Rectal smooth muscle tissue (tissue), 1 donor: ENCODE results near the gene C19orf44.
"Not testable (repeated sequence)": the region's sequence is repeated elsewhere in the genome, so short reads cannot be mapped to it uniquely, and the experiment has no call there.

ENCODE experiments used
- H3K27ac ChIP-seq: one replicate; pipeline ENCODE4 v1.7.0; 2013; ENCODE audit warnings: low read depth, low read length, inconsistent platforms
- H3K27me3 ChIP-seq: one replicate; pipeline ENCODE4 v1.7.0; 2013; ENCODE audit warnings: low read length; ENCODE audit not compliant: control insufficient read depth, insufficient read depth
- H3K36me3 ChIP-seq: one replicate; pipeline ENCODE4 v1.7.0; 2013; ENCODE audit warnings: low read length; ENCODE audit not compliant: control insufficient read depth, insufficient read depth
- H3K4me1 ChIP-seq: one replicate; pipeline ENCODE4 v1.7.0; 2013; ENCODE audit warnings: low read length; ENCODE audit not compliant: control insufficient read depth, insufficient read depth
- H3K4me3 ChIP-seq: one replicate; pipeline ENCODE4 v1.7.0; 2013; ENCODE audit warnings: low read length
- H3K9ac ChIP-seq: one replicate; pipeline ENCODE4 v1.7.0; 2013; ENCODE audit warnings: low read length

Gene C19orf44

DNA sequence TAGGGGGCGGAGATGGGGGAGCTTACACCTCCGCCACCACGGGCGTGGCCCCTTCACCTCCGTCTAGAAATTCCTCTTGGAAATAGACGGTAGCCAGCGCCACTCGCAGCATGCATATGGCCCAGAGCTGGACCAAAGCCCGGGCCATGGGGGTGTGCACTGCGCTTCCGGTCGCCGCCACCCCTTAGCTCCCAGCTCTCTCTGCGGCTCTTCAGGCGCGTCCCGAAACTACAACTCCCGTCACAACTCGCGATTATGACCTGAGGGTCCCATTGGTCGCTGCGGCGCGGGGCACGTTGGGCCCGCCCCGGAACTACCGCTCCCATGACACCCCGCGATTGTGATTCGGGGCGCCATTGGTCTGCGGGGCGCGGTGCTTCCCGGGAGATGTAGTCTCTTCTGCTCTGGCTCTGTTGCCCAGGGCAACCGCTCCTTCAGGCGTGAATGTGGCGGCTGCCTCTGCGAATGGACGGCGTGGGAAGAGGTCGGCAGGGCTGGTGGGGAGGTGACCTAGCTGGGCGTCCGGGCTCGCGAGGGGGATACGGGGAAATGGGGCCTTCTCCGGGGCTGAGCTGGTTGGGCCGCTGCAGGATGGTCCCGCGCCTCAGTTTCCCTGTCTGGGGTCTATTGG, at the start of gene C19orf44, which contains the start of gene CALR3:
C19orf44 (plus strand) TSS at position 413 of the 631 bp plus-strand sequence. CDS start 4,399 bp downstream, outside the sequence.
CALR3 (minus strand) TSS at position 186 of the 631 bp plus-strand sequence; CDS start at position 148, 38 bp downstream.
- Histone ChIP-seq H3K4me1 (no peaks in the 10 kb centered on the region), H3K4me3 (peak within 1 kb of the TSS; percentile 92), H3K27me3 (no peaks in the 10 kb centered on the region), H3K27ac (peak within 1 kb of the TSS; percentile 77), H3K9ac (peak within 1 kb of the TSS; percentile 40), H3K36me3 (peaks cover 2% of the 10 kb centered on the region)

GRCh38 chr19:16446724-16447368, 49.3 kb upstream of the C19orf44 start:
- Histone ChIP-seq H3K36me3 (no peaks in the 10 kb centered on the region), H3K27me3 (no peaks in the 10 kb centered on the region), H3K9ac (no peak overlapping the region), H3K27ac (no peak overlapping the region), H3K4me1 (peaks cover 11% of the 10 kb centered on the region), H3K4me3 (no peak overlapping the region)

- H3K27me3 ChIP-seq, H3K36me3 ChIP-seq, H3K4me1 ChIP-seq, H3K4me3 ChIP-seq, H3K9ac ChIP-seq, H3K27ac ChIP-seq: not testable (repeated sequence)
Measured at GRCh38 chr19:16448872-16449271, 47.3 kb upstream of the C19orf44 start.

GRCh38 chr19:16449330-16449961, 46.7 kb upstream of the C19orf44 start:
- Histone ChIP-seq H3K27ac (no peak overlapping the region), H3K4me1 (peaks cover 3% of the 10 kb centered on the region)

GRCh38 chr19:16452325-16452724, 43.9 kb upstream of the C19orf44 start:
- no peak overlapping the region for H3K4me3 ChIP-seq
- H3K4me1 ChIP-seq: peaks cover 7% of the 10 kb centered on the region
- H3K9ac ChIP-seq: no peak overlapping the region
- no peaks in the 10 kb centered on the region for H3K27me3 ChIP-seq
- no peak overlapping the region for H3K27ac ChIP-seq
- no peaks in the 10 kb centered on the region for H3K36me3 ChIP-seq

More at GRCh38 chr19:16449330-16449961, 46.7 kb upstream of the C19orf44 start:
- Histone ChIP-seq H3K4me3 (no peak overlapping the region), H3K27me3 (no peaks in the 10 kb centered on the region), H3K9ac (no peak overlapping the region), H3K36me3 (no peaks in the 10 kb centered on the region)

GRCh38 chr19:16454351-16454918, 41.8 kb upstream of the C19orf44 start:
- no peak overlapping the region for H3K27ac ChIP-seq
- no peak overlapping the region for H3K4me3 ChIP-seq
- H3K36me3 ChIP-seq: no peaks in the 10 kb centered on the region
- H3K9ac ChIP-seq: no peak overlapping the region
- H3K27me3 ChIP-seq: no peaks in the 10 kb centered on the region
- peaks cover 12% of the 10 kb centered on the region for H3K4me1 ChIP-seq

DNA sequence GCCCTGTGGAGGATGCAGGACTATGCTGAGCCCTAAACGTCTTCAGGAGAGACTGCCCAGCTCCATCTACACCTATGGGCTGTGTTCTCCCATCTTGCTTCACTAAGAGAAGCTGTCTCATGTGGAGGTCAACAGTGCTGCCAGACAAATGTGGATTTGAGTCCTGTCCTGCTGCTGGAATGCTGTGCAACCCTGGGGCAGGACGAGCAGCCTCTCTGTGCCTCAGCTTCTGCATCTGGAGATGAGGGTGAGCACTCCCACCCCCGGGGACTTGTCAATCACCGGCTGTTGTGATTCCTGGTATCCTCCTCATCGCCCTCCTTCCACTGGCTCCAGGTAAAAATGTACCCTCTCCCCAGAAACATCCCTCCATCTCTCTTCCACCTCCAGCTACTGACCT, 40.7 kb upstream of the C19orf44 start:
- Histone ChIP-seq H3K27ac (no peak overlapping the region), H3K36me3 (no peaks in the 10 kb centered on the region), H3K9ac (no peak overlapping the region), H3K4me1 (peaks cover 12% of the 10 kb centered on the region), H3K27me3 (no peaks in the 10 kb centered on the region), H3K4me3 (no peak overlapping the region)

DNA sequence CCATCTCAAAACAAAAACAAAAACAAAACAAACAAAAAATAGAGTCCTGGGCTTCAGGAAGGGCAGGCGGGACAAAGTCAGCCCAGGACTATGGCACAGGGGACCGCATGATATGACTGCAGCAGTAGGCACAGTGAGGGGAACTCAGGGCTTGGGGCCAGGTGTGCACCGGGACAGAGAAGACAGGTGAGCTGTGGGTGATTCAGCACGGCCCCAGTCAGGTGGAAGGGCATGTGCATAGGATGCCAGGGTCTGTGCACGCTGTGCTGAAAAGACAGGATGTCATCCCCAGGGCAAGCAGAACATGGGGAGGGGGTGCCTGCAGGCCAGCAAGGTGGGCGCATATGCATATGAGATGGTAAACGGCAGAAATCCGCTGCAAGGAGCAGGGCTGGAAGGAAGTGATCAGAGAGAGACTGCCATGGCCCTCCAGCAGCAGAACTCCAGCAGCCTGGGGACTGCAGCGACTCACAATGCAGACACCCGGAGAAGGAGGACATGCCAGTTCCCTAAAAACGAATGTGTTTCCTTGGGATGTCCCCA, 39.5 kb upstream of the C19orf44 start:
- Histone ChIP-seq H3K9ac (no peak overlapping the region), H3K36me3 (no peaks in the 10 kb centered on the region), H3K27me3 (no peaks in the 10 kb centered on the region), H3K4me1 (peaks cover 12% of the 10 kb centered on the region), H3K4me3 (peak overlapping the region; percentile 1), H3K27ac (no peak overlapping the region)

DNA sequence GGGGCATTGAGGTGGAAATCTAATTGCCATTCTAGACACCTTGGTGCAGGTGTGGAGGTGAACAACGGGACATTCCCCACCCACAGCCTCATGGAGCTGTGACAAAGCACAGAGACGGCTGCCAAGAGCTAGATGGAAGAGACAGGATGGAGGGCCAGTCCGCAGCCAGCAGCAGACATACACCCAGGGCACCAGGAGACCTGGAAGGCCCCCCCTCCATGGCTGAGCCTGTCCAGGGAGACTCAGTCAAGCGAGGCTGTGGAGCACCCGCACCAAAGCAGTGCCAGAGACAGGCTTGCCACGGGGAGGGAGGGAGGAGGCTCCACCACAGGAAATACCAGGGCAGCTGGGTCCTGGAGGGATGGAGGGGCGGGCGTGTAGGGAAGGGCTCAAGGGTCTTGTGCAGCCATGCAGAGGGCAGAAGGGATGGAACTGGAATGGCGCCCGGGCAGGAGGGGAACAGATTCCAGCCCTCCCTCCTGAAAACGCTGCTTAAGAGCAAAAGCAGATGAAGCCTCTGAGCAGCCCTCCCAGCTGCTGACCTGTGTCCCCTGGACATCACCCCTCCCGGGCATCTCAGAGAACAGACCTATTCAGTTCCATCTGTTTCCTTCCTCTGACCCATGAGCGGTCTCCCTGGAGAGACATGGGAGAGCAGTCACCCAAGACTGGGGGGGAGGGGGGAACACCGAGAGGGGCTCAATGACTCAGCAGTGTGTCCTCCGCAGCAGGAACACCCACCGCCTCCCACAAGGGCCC, 38.8 kb upstream of the C19orf44 start:
- Histone ChIP-seq H3K4me1 (peaks cover 12% of the 10 kb centered on the region), H3K27me3 (no peaks in the 10 kb centered on the region), H3K4me3 (peak overlapping the region; percentile 1), H3K9ac (no peak overlapping the region), H3K27ac (peak overlapping the region; percentile 5), H3K36me3 (no peaks in the 10 kb centered on the region)

- Histone ChIP-seq H3K4me3 (no peak overlapping the region), H3K27me3 (no peaks in the 10 kb centered on the region), H3K4me1 (peaks cover 12% of the 10 kb centered on the region), H3K36me3 (no peaks in the 10 kb centered on the region), H3K9ac (no peak overlapping the region), H3K27ac (no peak overlapping the region)
Measured at GRCh38 chr19:16457954-16458331, 38.3 kb upstream of the C19orf44 start.

DNA sequence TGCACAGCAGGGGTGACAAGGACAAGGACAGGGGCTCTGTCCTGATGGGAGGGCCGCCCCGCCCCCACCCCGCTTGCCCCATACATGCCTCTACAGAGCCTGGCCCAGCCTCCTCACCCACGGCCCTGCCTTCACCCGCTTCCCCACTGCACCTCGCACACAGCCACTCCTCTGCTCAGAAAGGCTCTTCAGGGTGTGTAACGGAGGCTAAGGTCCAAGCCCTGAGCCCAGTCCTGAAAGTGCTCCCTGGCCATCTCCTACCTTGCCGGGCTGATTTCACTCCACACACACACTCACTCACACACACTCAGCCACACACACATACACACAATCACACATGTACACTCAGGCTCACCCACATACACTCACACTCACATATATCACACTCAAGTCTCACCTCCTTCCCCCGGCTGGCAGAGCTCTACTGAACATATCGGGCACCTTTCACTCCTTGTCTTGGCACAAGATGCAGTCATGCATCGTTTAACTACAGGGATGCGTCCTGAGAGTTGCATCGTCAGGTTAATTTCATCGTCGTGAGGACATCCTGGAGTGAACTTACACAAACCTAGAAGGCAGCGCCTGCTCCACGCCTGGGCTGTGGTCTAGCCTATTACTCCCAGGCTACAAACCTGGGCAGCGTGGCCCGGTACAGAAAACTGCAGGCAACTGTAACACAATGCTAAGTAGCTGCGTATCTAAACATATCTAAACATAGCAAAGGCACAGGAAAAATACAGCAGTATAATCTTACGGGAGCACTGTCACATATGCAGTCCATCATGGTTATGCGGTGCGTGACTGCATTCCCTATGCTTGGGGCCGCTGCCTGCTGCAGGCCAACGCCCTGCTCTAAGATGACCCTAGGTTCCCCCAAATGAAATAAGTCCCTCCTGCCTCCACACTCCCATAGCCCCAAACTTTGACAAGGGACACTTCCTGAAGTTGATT, 37.5 kb upstream of the C19orf44 start:
- H3K4me3 ChIP-seq: no peak overlapping the region
- H3K27me3 ChIP-seq: no peaks in the 10 kb centered on the region
- H3K36me3 ChIP-seq: no peaks in the 10 kb centered on the region
- peaks cover 12% of the 10 kb centered on the region for H3K4me1 ChIP-seq
- no peak overlapping the region for H3K9ac ChIP-seq
- H3K27ac ChIP-seq: no peak overlapping the region
